HG02885 (cell line): ENCODE data around the gene SLC5A5.
A peak's percentile ranks its signal among the peaks of the same experiment; 100 is the strongest.
"Not testable (repeated sequence)": the region's sequence is repeated elsewhere in the genome, so short reads cannot be mapped to it uniquely, and the experiment has no call there.

ENCODE experiments used
- ATAC-seq: cut with Tn5 transposase; IDR thresholded peaks from one replicate; pipeline ENCODE4 v1.9.1; 2021; ENCODE audit warnings: mild to moderate bottlenecking; ENCODE audit not compliant: unreplicated experiment, poor library complexity

The SLC5A5 gene

GRCh38 chr19:17915940-17916593 lies 44.3 kb downstream of the SLC5A5 start:
- ATAC-seq = no peak

DNA sequence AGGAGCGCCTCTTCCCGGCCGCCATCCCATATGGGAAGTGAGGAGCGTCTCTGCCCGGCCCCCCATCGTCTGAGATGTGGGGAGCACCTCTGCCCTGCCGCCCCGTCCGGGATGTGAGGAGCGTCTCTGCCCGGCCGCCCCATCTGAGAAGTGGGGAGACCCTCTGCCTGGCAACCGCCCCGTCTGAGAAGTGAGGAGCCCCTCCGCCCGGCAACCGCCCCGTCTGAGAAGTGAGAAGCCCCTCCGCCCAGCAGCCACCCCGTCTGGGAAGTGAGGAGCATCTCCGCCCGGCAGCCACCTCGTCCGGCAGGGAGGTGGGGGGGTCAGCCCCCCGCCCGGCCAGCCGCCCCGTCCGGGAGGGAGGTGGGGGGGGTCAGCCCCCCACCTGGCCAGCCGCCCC lies 46.4 kb downstream of the SLC5A5 start:
- ATAC-seq = not testable (repeated sequence)

- not testable (repeated sequence) for ATAC-seq
These were observed 47.4 kb downstream of the SLC5A5 start for GRCh38 chr19:17919122-17919521.

DNA sequence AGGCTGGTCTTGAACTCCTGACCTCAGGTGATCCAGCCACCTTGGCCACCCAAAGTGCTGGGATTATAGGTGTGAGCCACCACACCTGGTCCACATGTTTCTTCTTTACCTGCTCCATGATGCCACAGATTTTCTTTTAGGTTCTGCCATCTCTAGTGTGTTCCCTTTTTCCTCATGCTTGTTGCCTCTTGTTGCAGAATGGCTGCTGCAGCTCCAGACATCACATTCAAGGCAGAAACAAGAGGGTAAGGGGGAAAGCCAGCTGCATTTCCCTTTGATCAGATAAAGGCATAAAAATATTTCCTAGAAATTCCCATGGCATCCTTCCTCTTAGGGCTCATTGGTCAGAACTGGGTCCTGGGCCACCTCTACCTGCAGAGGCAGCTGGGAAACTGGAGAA lies 48.8 kb downstream of the SLC5A5 start:
- no peak for ATAC-seq

- no peak for ATAC-seq
These were observed 50.4 kb downstream of the SLC5A5 start for GRCh38 chr19:17922138-17922537.

DNA sequence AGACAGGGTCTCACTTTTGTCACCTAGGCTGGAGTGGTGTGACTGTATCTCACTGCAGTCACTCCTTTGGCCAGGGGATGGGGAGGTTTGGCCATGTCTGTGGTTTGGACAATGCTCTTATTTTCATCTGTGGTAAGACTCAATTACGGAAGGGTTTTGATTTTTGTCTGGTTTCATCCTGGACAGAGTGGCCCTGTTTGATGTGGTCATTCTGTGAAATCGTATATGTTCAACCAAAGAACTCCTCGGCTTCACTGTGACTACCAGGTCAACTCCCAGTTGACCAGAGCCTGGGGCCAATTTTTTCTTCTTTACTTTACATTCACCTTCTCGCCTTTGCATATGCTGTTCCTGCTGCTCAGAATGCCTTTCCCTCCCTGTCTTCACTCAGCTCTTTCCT lies 54.3 kb downstream of the SLC5A5 start:
- no peak for ATAC-seq

GRCh38 chr19:17929056-17929455 lies 57.3 kb downstream of the SLC5A5 start:
- no peak for ATAC-seq

- no peak for ATAC-seq
These were observed 59.9 kb downstream of the SLC5A5 start for GRCh38 chr19:17931532-17932191.

- ATAC-seq = peak; percentile 89
These were observed 61.0 kb downstream of the SLC5A5 start, which contains the start of gene CCDC124 for GRCh38 chr19:17932485-17933338. Gene CCDC124, plus strand, starts transcription at chr19:17933015. Its CDS starts 3,406 bp downstream, at chr19:17936421.

DNA sequence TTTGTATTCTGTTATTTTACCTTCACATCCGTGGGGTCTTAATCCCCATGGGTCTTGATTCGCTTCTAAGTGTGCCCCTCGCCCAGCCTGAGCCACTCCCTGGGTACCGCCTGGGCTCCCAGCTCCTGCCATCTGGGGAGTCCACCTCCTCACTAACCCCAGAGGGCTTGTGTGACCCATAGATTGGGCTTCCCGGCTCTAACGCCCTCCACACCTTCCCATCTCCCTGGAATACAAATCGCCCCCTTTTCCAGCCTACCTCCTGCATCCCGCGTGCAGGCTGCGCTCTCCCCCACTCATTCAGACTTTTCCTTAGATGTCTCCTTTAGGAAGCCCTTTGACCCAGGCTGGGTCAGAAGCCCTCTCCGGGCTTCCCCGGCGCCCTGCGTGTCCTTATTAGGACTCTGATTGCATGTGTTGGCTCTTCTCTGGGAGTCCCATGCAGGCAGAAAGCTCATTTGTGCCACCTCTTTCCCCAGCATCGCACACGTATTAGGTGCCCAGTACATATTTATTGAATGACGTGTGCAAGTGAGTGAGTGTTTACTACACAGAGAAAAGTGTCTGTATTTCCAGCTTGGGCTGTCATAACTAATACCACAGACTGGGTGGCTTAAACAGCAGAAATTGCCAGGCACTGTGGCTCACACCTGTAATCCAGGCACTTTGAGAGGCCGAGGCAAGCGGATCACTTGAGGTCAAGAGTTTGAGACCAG lies 61.8 kb downstream of the SLC5A5 start:
- no peak for ATAC-seq

- no peak for ATAC-seq
These were observed 64.6 kb downstream of the SLC5A5 start for GRCh38 chr19:17936379-17936778.

DNA sequence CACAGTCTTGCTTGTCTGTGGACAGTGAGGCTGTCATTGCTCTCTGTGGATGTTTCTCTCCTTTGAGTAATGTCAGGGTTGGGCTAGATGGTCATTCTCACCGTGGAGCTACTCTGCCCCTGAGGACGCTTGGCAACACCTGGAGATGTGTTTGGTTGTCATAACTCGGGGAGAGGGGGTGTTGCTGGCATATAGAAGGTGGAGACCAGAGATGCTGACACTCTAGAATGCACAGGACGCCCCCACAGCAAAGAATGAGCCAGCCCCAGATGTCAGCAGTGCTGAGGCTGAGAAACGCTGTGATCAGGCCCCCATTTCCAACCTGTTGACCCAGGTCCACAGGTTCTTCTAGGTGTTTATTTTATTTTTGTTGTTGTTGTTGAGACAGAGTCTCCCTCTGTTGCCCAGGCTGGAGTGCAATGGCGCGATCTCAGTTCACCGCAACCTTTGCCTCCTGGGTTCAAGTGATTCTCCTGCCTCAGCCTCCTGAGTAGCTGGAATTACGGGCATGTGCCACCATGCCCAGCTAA lies 65.7 kb downstream of the SLC5A5 start:
- no peak for ATAC-seq

DNA sequence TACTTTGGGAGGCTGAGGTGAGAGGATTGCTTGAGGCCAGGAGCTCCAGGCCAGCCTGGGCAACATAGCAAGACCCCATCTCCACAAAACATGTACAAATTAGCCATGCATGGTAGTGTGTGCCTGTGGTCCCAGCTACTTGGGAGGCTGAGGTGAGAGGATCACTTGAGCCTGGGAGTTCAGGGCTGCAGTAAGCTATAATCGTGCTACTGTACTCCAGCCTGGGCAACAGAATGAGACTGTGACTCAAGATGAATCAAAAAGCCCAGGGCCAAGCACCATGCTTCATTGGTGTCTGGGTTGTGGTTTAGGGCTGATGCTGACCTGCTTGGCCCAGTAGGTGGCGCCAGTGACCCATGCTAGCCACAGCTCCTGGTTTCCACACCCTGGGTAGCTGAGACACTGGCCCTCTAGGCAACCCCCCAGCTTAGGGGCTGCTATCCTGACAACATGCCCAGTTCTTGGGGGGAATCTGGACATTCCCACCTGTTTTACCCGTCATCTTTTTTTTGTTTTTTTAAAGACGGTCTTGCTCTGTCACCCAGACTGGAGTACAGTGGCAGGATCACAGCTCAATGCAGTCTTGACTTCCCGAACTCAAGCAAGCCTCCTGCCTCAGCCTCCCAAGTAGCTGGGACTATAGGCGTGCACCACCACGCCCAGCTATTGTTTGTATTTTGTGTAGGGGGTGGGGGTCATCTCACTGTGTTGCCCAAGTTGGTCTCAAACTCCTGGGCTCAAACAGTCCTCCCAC lies 66.5 kb downstream of the SLC5A5 start:
- ATAC-seq = peak; percentile 62

DNA sequence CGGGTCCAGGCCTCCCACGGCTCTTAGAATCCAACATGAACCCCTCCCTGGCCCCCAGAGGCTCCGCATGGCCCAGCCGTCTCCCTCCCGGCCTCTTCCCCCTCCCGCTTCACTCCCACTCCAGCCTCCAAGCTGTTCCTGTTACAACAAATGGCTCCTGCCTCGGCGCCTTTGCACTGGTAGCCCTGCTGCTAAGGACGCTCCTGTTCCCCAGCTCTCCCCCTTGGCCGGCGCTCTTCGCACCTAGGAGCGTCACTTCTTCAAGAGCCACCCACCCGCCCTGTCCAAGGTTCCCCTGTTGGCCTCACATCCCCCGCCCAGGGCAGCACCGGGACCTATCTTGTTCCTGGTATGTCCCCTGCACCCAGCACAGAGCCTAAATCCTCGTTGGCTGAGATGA lies 70.4 kb downstream of the SLC5A5 start:
- no peak for ATAC-seq

- ATAC-seq = no peak
These were observed 71.0 kb downstream of the SLC5A5 start for GRCh38 chr19:17942582-17943273.

- ATAC-seq = no peak
These were observed 71.8 kb downstream of the SLC5A5 start for GRCh38 chr19:17943274-17944221.

- no peak for ATAC-seq
These were observed 72.6 kb downstream of the SLC5A5 start for GRCh38 chr19:17944301-17944700.
